Transverse colon (tissue), 3 donors: ENCODE results near the gene SPATA19.
"Not testable (repeated sequence)": the region's sequence is repeated elsewhere in the genome, so short reads cannot be mapped to it uniquely, and the experiment has no call there.

ENCODE experiments used
- CTCF ChIP-seq, 5 experiments: fragments of 200-600 bp in 3 of 5; fragments of 450-650 bp in 2 of 5; sonication (generic) in 3 of 5; IDR thresholded peaks; 1 replicate in 2 of 5; 2 replicates in 3 of 5; pipeline ENCODE4 v1.5.1; 2016 to 2017; ENCODE audit warnings: antibody characterized with exemption in 5 of 5, inconsistent platforms in 3 of 5, mild to moderate bottlenecking in 2 of 5, moderate library complexity in 1 of 5
- EP300 ChIP-seq: sonication (generic); formaldehyde crosslinking; IDR thresholded peaks from one replicate; pipeline ENCODE4 v1.6.1; 2017; ENCODE audit warnings: antibody characterized with exemption, low read depth
- POLR2A ChIP-seq: fragments of 450-650 bp; IDR thresholded peaks from one replicate; pipeline ENCODE4 v1.6.1; 2016; ENCODE audit warnings: antibody characterized with exemption, mild to moderate bottlenecking, moderate library complexity

- TF ChIP-seq EP300; CTCF (IDR thresholded peaks at IDR 0.05); POLR2A: not testable (repeated sequence)
These were observed 9.1 kb upstream of the SPATA19 start for GRCh38 chr11:133854330-133854960.
